ENCODE data around the gene AGTRAP.

AGTRAP gene

DNA sequence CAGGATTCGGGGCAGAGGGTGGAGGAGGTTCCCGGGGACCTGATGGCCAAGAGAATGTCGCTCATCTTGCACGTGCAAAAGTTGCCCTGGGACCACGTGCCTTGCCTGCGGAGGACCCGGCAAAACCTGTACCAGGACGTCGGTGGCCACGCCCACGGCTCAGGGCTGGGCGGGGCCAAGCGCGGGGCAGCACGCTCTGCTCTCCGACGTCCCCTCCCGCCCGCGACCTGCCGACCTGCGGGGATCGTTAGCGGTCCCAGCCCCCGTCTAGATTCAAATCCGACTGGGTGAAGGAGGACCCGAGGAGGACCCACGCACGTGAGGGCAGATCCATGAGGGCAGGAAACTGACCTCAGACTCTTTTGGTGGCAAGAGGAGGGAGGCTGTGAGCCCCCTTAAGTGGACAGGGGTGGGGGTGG is 26.1 kb downstream of the AGTRAP start, which contains the start of gene C1orf167:
TSS of gene C1orf167 (plus strand) at position 206 of the 419 bp plus-strand sequence. CDS start 2,208 bp downstream, outside the sequence.
- DNase-seq (ENCODE audit: low read depth): no peak

DNA sequence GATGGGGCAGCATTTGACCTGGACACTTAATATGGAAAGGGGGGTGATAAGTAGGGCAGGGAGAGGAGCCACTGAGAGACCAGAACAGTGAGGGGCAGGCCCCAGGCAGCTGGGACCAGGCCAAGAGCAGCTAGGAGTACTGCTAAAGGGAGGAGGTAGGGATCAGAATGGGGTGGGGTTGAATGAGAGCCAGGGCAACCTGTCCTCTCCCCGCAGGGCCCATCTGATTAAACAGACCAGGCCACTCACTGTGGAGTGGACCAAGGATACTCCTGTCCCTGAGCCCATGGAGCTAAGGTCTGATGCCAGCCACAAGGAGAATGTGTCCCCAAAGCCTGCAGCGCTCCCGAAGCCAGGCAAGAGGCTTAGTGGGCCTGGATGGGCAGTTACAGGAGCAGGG is 28.2 kb downstream of the AGTRAP start:
- DNase-seq (ENCODE audit: low read depth): no peak

DNA sequence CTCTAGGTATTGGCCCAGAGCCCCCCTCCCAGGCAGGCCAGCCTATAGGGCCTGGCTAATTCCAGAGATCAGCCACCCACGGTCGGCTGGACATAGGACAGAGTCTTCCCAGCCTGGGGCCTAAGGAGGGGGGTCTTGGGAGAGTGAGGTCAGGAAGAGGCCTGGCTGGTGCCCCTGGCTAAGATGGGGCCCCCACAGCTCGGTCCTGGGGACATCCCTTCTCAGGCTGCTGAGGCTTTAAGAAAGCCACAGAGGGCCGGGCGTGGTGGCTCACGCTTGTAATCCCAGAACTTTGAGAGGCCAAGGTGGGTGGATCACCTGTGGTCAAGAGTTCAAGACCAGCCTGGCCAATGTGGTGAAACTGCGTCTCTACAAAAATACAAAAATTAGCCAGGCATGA is 28.6 kb downstream of the AGTRAP start:
- DNase-seq (ENCODE audit: low read depth): no peak

DNA sequence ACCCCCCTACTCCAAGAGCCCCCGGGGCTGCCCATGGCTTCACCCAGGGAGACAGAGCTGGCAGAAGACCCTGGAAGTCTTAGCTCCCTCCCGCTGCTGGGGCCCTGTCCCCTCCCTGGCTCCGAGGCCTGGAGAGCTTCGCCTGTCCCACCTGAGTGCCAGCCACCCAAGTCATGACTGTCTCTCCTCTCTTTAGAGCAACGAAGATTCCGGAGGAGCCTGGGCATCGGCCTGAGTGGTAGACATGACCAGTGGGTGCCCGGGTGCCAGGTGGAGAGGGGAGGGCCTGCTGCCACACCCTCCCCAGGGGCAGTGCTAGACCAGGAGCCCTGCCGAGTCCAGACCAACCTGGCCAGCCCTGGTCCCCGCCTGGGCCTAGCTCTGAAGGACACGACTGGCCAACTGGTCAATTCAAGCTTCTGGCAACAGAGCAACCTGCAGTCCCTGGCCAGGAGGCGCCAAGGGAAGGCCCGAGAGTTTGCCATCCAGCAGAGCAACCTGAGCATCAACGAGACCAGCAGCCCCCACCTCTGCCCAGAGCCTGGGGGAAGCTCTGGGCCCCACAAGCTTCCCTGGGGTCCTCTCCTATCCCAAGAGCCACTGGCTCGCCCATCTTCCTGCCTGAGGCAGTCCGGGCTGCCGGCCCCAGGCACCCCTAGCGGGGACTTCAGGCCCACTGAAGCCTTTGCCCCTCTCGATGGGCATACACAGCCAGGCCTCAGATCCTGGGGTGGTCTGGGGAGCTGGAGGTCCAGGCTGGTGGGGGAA is 29.9 kb downstream of the AGTRAP start:
- no peak for DNase-seq (ENCODE audit: low read depth)

GRCh38 chr1:11766429-11766776 is 30.5 kb downstream of the AGTRAP start:
- DNase-seq (ENCODE audit: low read depth): no peak

GRCh38 chr1:11767922-11768704 is 32.2 kb downstream of the AGTRAP start:
- no peak for DNase-seq (ENCODE audit: low read depth)

DNA sequence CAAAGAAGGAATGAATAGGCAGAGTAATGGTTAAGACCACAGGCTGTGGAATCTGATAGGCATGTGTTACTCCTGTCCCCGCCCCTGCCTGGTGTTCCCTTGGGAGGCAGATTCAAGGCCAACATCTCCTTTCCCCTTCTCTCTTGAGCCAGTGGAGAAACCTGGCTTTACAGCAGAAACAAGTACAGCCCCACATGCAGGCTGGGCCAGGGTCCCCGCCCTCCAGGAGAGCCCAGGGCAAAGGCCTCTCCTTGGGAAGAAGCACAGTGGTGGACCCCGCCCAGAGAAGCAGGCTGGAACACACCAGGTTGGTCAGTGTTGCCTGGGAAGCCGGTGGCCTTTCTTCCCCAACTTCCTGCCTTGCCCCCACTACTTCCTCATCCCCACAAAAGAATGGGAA is 32.9 kb downstream of the AGTRAP start:
- no peak for DNase-seq (ENCODE audit: low read depth)

GRCh38 chr1:11769274-11769673 is 33.3 kb downstream of the AGTRAP start:
- no peak for DNase-seq (ENCODE audit: low read depth)

DNA sequence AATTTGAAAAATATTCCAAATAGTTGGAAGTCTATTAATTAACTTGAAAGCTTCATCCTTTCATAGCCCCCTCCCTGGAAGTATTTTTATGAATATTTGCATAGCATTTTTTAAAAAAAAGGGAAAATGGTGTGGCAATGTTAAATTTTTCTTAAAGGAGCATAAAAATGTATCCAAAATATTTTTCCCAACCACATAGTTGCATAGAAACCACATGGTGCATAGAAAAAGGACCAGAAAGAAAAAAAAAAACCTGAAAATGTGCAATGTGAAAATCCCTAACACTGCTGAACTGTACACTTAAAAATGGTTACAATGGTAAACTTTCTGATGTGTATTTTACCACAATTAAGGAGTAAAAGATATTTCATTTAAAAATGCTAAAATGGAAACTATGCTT is 34.1 kb downstream of the AGTRAP start:
- no peak for DNase-seq (ENCODE audit: low read depth)

DNA sequence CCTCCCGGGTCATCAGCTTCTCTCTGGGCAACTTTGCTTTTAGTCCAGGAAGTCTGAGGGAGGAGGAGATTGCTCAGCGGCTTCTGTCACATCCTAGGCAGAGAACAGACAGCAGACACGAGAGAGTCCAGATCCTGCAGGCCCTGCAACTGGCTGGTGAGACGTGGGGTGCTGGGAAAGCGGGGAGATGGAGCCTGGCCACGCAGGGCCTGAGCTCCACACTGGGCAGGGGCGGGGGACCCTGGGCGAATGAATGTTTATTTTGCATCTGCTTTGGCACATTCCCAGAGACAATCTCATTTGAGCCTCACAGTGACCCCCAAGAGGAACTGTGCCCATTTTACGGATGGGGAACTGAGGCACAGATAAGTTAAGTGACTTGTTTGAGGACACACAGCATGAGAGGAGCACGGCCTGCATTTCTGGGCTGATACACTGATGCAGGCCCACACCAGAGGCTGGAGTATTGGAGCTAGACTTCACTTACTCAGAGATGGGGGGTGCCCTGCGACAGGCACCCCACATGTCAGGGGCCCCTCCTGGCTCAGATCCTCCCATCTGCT is 35.6 kb downstream of the AGTRAP start:
- DNase-seq (ENCODE audit: low read depth): no peak

DNA sequence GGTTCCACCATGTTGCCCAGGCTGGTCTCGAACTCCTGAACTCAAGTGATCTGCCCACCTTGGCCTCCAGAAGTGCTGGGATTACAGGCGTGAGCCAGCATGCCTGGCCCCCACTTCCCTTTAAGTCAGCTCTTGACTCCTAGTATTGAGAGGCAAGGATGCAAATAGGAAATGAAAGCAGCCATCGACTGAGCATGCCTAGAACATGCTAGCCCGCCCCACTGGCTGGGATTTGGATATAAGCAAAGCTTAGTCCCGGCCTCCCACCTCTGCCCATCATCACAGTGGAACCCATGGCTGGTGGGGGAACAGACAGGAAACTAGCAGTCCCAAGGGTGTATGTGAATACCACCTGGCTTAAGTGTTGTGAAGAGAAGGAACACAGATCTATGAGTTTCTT is 36.5 kb downstream of the AGTRAP start:
- DNase-seq (ENCODE audit: low read depth): no peak

- no peak for DNase-seq (ENCODE audit: low read depth)
Observed at GRCh38 chr1:11774753-11775152, 38.8 kb downstream of the AGTRAP start.

- DNase-seq (ENCODE audit: low read depth): no peak
Observed at GRCh38 chr1:11777658-11778322, 41.9 kb downstream of the AGTRAP start.

GRCh38 chr1:11778336-11778735 is 42.4 kb downstream of the AGTRAP start:
- DNase-seq (ENCODE audit: low read depth): no peak

DNA sequence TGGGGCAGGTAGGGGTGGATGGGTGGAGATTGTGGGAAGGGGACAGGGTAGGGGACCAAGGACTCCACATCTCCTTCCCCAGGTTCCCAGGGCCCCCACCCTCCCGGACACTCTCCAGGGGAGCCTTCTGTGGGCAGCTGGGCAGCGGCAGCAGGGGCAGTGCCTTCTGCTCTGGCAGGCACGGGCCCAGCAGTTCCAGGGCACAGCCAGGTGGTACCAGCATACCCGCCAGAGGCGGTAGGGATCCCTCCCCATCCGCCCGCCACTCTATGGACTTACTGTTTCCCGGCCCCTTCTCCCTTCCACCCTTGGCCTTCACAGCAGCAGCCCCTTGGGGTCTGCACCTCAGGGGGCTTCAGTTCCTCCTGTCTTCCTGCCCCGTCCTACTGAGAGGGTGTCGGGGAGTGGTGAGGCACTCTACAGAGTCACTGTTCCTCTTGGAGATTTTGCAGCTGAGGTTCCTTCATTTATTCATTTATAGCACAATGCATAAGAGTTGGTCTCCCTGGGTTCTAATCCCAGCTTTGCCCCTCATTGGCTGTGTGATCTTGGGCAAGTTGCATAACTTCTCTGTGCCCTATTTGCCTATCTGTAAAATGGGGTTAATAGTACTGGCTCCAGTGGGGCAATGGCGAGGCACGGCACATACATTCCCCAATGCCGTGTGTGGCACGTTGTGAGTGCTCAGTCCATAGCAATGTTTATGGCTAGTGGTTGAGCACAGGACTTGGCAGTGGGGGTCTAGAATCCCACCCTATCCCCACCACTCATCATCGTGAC is 43.1 kb downstream of the AGTRAP start:
- no peak for DNase-seq (ENCODE audit: low read depth)

- no peak for DNase-seq (ENCODE audit: low read depth)
Observed at GRCh38 chr1:11779715-11780379, 43.9 kb downstream of the AGTRAP start.

DNA sequence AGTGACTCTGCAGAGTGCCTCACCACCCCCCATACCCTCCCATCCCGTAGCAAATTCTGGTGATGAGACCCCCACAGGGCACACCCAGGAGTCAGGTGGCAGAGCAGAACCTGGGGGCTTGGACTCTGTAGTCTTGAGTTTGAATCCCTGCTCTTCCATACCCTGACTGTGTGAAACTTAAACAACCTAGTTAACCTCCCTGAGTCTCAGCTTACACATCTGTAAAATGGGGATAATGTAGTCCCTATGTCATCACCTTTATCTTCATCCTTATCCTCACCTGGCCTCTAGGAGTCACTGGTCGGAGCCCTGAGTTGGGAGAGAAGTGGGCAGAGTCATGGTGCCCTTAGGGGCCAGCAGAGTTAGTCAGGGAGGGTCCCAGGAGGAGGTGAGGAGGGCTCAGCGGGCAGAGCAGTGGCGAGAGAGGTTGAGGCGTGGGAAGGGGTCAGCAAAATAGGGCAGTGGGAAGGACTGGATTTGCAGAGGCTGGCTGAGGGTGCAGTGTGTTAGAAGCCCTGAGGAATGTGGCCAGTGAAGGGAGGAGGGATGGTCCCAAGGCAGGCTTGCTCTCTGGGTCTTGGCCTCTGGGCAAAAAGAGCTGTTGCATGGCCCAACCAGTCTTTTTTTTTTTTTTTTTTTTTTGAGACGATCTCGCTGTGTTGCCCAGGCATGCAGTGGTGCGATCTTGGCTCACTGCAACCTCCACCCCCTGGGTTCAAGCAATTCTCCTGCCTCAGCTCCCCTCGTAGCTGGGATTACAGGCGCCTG is 44.6 kb downstream of the AGTRAP start:
- DNase-seq (ENCODE audit: low read depth): no peak

DNA sequence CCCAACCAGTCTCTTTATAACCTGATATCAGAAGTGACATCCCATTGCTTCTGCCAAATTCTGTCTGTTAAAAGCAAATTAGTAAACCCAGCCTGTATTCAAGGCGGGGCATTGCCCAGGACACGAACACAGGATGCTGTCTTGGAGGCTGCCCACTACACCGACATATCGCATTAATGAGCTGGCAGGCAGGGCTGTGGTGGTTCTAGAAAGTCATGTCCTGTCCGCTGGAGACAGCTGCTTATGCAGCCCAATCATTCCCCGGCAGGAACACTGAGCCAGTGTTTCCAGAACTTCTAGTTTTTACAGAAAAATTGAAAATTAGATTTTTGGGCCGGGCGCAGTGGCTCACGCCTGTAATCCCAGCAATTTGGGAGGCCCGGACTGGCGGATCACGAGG is 45.4 kb downstream of the AGTRAP start:
- DNase-seq (ENCODE audit: low read depth): no peak

DNA sequence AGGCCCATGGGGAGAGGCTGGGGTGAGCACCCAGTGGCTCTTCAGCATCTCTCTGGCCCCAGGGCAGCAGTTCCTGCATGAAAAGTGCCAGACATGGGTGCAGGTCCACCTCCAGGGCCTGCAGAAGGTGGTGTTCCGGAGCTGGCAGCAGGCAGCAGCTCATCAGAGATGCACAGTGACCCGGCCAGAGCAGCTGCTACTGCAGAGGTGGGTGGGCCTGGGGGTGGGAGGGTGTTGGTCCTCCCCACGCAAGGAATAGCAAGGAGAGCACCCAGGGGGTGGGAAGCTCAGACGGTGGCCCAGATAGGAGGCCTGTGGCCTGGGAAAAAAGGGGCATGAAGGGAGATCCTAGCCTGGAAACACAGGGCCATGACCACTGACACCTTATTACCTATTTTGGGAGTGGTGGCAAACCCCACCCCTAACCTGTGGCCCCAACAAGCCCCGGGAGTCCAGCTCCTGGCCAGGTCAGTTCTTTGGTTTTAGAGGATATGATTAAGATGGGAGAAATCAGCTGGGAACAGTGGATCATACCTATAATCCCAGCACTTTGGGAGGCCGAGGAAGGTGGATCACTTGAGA is 46.3 kb downstream of the AGTRAP start:
- DNase-seq (ENCODE audit: low read depth): no peak

DNA sequence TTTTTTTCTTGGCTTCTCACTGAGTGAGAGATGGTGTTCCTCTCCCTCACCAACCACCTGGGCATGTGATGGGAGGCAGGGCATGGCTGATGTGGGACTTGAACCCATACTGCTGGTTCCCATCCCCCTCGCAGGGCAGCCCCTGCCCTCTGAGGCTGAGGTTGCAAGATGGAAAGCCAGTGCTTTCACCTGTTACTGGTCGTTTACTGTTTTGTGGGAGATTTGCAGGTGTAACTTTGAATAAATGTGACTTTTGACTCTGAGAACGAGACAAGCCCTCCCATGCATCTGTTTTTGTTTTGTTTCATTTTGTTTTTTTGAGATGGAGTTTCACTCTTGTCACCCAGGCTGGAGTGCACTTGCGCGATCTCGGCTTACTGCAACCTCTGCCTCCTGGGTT is 47.6 kb downstream of the AGTRAP start:
- no peak for DNase-seq (ENCODE audit: low read depth)

Data from activated gamma-delta T cell treated with anti-CD3 and anti-CD28 coated beads, Interleukin-2, amount 50 U/mL, for 16 hours (primary cell).